ENCODE results near the gene AK4.
"Not testable (repeated sequence)": the region's sequence is repeated elsewhere in the genome, so short reads cannot be mapped to it uniquely, and the experiment has no call there.

AK4 gene

GRCh38 chr1:65214340-65215027 is 66.5 kb downstream of the AK4 start:
- DNase-seq: no peak

GRCh38 chr1:65216989-65217388 is 69.0 kb downstream of the AK4 start:
- DNase-seq: no peak

GRCh38 chr1:65221638-65222339 is 73.8 kb downstream of the AK4 start:
- DNase-seq: no peak

- no peak for DNase-seq
Observed at GRCh38 chr1:65222340-65222940, 74.4 kb downstream of the AK4 start.

GRCh38 chr1:65224681-65225091 is 76.7 kb downstream of the AK4 start:
- DNase-seq: no peak

GRCh38 chr1:65225179-65225578 is 77.2 kb downstream of the AK4 start:
- no peak for DNase-seq

- no peak for DNase-seq
Observed at GRCh38 chr1:65229201-65229600, 81.2 kb downstream of the AK4 start.

- no peak for DNase-seq
Observed at GRCh38 chr1:65229754-65230339, 81.8 kb downstream of the AK4 start.

- no peak for DNase-seq
Observed at GRCh38 chr1:65230731-65231481, 82.9 kb downstream of the AK4 start.

GRCh38 chr1:65231718-65232330 is 83.8 kb downstream of the AK4 start:
- no peak for DNase-seq

GRCh38 chr1:65232461-65232990 is 84.5 kb downstream of the AK4 start:
- DNase-seq: peak; percentile 9

- no peak for DNase-seq
Observed at GRCh38 chr1:65233782-65234181, 85.8 kb downstream of the AK4 start.

- DNase-seq: peak; percentile 41
Observed at GRCh38 chr1:65235867-65236805, 88.1 kb downstream of the AK4 start.

- not testable (repeated sequence) for DNase-seq
Observed at GRCh38 chr1:65237088-65237487, 89.1 kb downstream of the AK4 start.

- no peak for DNase-seq
Observed at GRCh38 chr1:65237503-65237902, 89.5 kb downstream of the AK4 start.

- no peak for DNase-seq
Observed at GRCh38 chr1:65238010-65238409, 90.0 kb downstream of the AK4 start.

GRCh38 chr1:65243491-65243890 is 95.5 kb downstream of the AK4 start:
- DNase-seq: no peak

GRCh38 chr1:65245295-65245694 is 97.3 kb downstream of the AK4 start:
- no peak for DNase-seq

- peak; percentile 61 for DNase-seq
Observed at GRCh38 chr1:65247419-65248359, 99.7 kb downstream of the AK4 start.

- DNase-seq: no peak
Observed at GRCh38 chr1:65250826-65251225, 102.8 kb downstream of the AK4 start.

All from fibroblast of skin of right biceps (primary cell).